PFSK-1 (cell line): ENCODE data around the gene MSH5.

ENCODE experiments used
- FOXP2 ChIP-seq: optimal IDR thresholded peaks from 2 replicates; pipeline ENCODE3; 2011; ENCODE audit warnings: borderline replicate concordance, control low read depth, inconsistent platforms; ENCODE audit not compliant: insufficient read depth; ENCODE audit errors: extremely low read length, extremely low read depth
- POLR2AphosphoS5 ChIP-seq: IDR thresholded peaks from 2 replicates; pipeline ENCODE4 v1.6.1; 2012; ENCODE audit warnings: low read depth, mild to moderate bottlenecking, control low read depth, low read length, moderate library complexity
- SIN3A ChIP-seq: IDR thresholded peaks from 2 replicates; pipeline ENCODE4 v1.6.1; 2012; ENCODE audit warnings: mild to moderate bottlenecking, low read length, moderate library complexity, borderline replicate concordance; ENCODE audit not compliant: insufficient read depth
- TAF1 ChIP-seq: IDR thresholded peaks from 2 replicates; pipeline ENCODE4 v1.6.1; 2012; ENCODE audit warnings: low read length, control low read depth, borderline replicate concordance; ENCODE audit not compliant: insufficient read depth
- TF ChIP-seq, protein P1 (sequence below), 2 experiments: IDR thresholded peaks; 2 replicates each; pipeline versions ENCODE4 v1.6.1 to v1.8.0; 2011 to 2012; ENCODE audit warnings: low read depth in 2 of 2, low read length in 2 of 2, control low read depth in 1 of 2, inconsistent platforms in 1 of 2, mild to moderate bottlenecking in 1 of 2, moderate library complexity in 1 of 2; ENCODE audit not compliant: insufficient read depth in 1 of 2

MSH5 gene

DNA sequence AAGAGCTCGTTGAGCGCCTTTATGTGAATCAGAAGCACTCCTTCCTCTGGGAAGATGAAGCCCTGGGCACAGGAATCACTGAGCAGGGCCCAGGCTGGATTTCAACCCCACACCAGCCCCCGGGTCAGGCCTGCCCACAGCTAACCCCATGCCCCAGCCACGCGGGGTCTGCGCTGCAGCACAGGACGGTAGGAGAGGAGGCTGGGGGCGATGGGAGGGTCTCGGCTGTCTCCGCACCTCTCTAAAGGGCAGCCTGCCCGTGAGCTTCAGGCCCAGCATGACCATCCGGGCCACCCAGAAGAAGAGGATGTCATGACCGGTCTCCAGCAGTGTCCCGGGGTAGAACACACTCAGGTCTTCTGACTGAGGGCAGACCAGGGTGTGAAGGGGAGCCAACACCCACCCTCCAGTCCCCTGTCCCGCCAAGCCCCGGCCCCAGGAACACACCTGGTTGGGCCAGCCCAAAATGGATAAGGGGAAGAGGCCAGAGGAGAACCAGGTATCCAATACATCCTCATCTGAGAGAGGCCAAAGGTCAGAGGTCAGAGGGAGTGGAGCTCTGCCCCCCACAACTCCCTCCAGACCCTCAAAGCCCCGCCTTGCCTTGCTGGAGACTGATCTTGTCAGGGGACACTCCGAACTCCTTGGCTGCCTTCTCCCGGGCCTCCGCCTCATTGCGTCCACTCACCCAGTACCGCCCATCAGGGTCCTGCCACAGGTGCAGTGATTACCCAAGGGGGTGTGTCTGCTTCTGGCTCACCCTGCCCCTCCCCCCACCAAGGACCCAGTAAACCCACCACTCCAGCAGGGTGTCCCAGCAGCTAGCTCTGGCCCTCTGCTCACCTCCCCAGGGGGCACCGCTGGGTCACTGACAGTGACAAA, 41.7 kb downstream of the MSH5 start:
- no peak; the same call in 1 of the 2 replicates for TF ChIP-seq POLR2AphosphoS5
- TF ChIP-seq, protein P1, sequence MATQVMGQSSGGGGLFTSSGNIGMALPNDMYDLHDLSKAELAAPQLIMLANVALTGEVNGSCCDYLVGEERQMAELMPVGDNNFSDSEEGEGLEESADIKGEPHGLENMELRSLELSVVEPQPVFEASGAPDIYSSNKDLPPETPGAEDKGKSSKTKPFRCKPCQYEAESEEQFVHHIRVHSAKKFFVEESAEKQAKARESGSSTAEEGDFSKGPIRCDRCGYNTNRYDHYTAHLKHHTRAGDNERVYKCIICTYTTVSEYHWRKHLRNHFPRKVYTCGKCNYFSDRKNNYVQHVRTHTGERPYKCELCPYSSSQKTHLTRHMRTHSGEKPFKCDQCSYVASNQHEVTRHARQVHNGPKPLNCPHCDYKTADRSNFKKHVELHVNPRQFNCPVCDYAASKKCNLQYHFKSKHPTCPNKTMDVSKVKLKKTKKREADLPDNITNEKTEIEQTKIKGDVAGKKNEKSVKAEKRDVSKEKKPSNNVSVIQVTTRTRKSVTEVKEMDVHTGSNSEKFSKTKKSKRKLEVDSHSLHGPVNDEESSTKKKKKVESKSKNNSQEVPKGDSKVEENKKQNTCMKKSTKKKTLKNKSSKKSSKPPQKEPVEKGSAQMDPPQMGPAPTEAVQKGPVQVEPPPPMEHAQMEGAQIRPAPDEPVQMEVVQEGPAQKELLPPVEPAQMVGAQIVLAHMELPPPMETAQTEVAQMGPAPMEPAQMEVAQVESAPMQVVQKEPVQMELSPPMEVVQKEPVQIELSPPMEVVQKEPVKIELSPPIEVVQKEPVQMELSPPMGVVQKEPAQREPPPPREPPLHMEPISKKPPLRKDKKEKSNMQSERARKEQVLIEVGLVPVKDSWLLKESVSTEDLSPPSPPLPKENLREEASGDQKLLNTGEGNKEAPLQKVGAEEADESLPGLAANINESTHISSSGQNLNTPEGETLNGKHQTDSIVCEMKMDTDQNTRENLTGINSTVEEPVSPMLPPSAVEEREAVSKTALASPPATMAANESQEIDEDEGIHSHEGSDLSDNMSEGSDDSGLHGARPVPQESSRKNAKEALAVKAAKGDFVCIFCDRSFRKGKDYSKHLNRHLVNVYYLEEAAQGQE (IDR thresholded peaks at IDR 0.05; ENCODE audit: insufficient read depth in 1 of 2, low read depth in 2 of 2, low read length in 2 of 2), result no peak
- TF ChIP-seq SIN3A, result no peak
- TF ChIP-seq FOXP2, result no peak
- TF ChIP-seq TAF1, result no peak

DNA sequence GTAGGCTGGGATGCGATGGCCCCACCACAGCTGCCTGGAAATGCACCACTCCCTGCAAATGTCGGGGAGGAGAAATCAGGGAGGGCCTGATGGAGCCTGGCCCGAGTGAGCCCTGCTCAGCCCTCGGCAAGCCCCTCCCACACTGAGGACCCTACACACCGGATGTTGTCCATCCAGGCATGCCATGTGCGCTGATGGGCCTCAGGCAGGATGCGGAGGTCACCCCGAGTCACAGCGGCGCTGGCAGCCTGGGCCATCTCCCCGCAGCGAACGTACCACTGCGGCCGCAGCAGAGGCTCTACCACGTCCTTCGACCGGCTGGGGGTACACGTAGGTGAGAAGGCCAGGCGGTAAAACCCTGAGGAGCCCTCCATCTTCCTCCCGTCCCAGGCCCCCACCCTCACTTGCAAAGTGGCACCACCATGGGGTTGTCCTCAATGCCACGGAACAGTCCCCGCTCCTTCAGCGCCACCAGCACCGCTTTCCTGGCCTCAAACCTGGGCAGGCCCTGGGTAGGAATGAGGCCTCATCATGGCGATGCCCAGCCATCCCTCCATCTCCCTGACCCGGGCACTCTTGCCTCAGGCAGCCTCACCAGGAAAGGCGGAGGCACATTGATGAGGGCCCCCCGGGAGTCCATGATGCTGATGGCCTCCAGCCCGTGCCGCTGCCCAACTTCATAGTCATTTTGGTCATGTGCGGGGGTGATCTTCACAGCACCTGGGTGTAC, 42.5 kb downstream of the MSH5 start:
- no peak for TF ChIP-seq SIN3A
- TF ChIP-seq TAF1, result no peak
- TF ChIP-seq, protein P1 (IDR thresholded peaks at IDR 0.05; ENCODE audit: insufficient read depth in 1 of 2, low read depth in 2 of 2, low read length in 2 of 2), result no peak
- TF ChIP-seq POLR2AphosphoS5, result no peak
- TF ChIP-seq FOXP2, result no peak

GRCh38 chr6:31784098-31784925, 44.5 kb downstream of the MSH5 start:
- TF ChIP-seq POLR2AphosphoS5, result no peak
- TF ChIP-seq TAF1, result no peak
- no peak for TF ChIP-seq FOXP2
- TF ChIP-seq SIN3A, result no peak
- TF ChIP-seq, protein P1 (IDR thresholded peaks at IDR 0.05; ENCODE audit: insufficient read depth in 1 of 2, low read depth in 2 of 2, low read length in 2 of 2), result no peak

GRCh38 chr6:31785475-31785874, 45.7 kb downstream of the MSH5 start:
- TF ChIP-seq POLR2AphosphoS5, result no peak

- TF ChIP-seq, protein P1 (IDR thresholded peaks at IDR 0.05; ENCODE audit: insufficient read depth in 1 of 2, low read depth in 2 of 2, low read length in 2 of 2), result no peak
- TF ChIP-seq SIN3A (no peak), TAF1 (no peak), FOXP2 (no peak), POLR2AphosphoS5 (peak; percentile 40)
Measured at GRCh38 chr6:31791324-31792089, 51.7 kb downstream of the MSH5 start.
